Daoy (cell line): ENCODE measurements around the gene TELO2. TPM values are rescaled to one million over a fixed set of nuclear protein-coding genes. Genes with fewer than 3 reads are reported as not detected.
A peak's percentile ranks its signal among the peaks of the same experiment; 100 is the strongest.
"Not testable (repeated sequence)": the region's sequence is repeated elsewhere in the genome, so short reads cannot be mapped to it uniquely, and the experiment has no call there.

Experiments used
- DNase-seq: peaks from one replicate; pipeline ENCODE4 v3.0.0-alpha.2; 2015; ENCODE audit warnings: low read depth
- total RNA-seq: library from RNA; depleted of rRNA; stranded (reverse); fragments of >200 nt; shearing (Covaris generic); gene quantifications from 2 replicates; pipeline ENCODE4 v1.2.3, GENCODE V29; 2014

The TELO2 gene
- total RNA-seq, 1 experiment from 2014 or later, result 19.9 TPM

DNA sequence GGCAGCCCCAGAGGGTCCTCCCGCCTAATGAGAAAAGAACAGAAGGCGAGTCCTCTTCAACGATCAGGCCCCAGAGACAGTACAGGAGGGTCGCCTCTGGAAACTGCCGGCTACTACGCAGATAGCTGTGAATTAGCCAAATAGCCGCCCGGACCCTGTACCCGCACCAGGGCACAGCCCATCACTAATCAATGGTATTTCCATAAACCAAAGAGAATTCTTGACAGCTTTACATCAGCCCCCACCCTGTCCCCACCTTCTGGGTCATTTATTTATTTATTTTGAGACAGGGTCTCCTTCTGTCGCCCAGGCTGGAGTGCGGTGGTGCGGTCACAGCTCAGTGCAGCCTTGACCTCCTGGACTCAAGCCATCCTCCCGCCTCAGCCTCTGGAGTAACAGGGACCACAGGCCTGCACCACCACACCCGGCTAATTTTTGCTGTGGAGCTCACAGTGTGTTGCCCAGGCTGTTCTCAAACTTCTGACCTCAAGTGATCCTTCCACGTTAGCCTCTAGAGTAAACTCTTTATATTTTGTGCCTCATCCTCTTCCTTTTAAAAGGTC is 17.5 kb upstream of the TELO2 start:
- no peak for DNase-seq

DNA sequence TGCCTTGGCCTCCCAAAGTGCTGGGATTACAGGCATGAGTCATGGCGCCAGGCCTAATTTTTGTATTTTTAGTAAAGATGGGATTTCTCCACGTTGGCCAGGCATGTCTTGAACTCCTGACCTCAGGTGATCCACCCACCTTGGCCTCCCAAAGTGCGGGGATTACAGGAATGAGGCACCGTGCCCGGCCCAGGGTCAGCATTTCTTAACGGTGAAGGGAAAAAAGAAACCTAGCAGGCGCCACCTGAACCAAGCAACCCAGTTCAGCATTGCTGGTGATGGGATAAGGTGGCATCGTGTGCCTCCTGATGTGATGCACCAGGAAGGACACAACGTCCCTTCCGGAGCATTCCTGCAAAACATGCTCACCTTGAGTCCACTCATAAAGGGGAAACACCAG is 16.1 kb upstream of the TELO2 start:
- DNase-seq, result no peak

DNA sequence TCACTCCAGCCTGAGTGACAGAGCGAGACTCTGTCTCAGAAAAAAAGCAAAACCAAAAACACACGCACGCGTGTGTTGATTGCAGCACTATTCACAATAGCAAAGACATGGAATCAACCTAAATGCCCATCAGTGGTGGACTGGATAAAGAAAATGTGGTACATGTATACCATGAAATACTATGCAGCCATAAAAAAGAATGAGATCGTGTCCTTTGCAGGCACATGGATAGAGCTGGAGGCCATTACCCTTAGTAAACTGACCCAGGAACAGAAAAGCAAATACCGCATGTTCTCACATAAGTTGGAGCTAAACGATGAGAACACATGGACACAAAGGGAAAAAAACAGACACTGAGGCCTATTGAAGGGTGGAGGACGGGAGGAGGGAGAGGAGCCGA is 14.2 kb upstream of the TELO2 start:
- DNase-seq, result not testable (repeated sequence)

DNA sequence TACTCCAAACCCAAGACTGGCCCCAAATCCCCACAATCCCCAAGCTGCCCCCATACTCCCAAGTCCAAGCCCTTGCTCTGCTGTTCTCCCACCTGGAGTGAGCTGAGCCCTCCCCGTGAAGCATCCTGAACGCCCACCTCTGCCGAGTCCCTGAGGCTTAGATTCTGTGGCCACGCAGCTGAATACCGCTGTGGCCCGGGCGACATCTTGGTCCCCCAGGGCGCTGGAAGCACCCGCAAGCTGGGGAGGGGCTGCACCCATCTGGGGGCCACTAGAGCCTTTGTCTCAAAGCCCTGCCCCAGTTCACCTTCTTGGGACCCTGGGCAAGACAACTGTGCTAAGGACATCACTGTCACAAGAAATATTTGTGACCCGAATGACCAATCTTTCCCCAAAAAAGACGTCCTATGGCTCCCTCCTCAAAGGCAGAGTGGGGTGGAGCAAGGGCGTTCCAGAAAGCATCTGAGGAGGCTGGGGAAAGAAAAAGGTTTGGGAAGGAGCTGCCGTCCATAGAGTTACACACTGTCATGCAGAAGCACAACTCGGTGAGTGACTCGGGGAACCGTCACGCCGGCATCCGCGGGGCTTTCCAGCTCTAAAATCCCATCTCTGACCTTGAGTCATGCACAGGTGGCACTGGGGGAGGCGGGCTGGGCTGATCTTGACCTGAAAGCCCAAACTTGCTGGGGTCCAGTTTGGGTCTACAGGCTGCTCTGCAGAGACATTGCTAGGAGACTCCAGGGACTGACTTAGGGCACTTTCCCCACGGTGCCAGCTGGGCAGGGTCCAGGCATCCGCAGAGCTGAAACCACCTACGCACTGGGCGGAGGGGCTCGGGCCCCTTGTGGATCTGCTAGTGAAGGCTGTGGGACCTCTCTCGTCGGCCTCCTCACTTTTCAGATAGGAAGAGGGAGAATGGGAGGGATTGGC is 11.0 kb upstream of the TELO2 start:
- DNase-seq, result peak; percentile 88

DNA sequence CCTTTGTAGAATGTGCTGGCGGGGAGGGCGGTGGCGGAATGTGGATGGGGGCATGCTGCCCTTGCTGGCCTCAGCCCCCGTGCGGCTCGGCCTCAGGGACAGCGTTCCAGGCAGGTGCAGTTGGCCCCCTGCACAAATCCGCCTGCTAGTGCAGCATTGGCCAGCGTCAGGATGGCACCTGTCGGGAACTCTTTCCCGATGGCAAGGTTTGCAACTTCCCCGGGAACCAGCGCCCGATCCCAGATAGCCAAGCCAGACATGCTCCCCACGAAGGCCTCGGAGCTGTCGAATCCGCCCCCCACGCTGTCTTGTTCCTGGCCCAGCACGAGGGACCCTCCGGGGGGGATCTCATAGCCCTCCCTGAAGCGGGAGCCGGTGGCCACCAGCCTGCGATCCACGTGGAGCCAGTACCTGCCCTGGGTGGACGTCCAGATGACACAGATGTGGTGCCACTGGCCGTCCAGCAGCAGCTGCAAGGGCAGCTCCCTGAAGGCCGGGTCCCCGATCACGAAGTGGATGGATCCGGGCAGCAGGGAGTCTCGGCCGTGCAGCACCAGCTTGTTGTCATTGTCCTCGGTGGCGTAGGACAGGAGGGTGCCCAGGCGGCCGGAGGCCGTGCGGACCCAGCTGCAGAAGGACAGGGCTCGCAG is 7.2 kb upstream of the TELO2 start:
- no peak for DNase-seq

DNA sequence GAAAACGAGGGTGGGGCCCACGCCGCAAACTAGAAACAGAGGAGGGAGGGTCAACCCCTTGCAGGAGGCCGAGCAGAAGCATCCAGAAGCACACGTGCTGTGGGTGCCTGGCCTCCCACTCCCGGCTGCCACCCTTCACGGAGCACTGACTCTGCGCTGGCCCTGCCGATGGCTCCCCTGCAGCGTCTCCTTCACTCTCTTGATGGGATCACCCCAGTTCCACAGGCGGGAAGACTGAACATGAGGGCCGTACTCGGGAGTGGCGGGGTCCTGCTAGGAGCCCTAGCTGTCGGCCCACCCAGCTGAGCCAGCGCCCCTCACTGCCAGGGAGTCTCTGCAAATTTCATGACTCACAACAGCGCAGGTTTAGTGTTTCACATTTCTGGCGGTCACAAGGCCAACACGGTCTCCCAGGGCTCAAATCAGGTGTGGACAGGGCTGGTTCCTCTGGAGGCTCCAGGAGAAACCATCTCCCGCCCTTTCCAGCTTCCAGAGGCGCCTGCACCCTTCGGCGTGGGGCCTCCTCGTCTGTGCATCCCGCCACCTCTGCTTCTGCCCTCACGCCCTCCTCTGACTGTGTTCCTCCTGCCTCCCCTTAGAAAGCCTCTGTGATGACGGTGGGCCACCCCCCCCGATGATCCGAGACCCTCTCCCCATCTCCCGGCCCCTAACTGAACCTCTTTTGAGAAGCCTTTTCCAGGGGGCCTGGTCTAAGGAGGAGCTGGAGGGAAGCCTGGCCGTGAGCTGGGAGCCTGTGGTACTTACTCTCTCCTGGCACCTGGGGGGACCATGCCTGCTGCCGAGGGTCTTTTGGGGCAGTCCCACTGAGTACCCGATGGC is 6.4 kb upstream of the TELO2 start:
- no peak for DNase-seq

DNA sequence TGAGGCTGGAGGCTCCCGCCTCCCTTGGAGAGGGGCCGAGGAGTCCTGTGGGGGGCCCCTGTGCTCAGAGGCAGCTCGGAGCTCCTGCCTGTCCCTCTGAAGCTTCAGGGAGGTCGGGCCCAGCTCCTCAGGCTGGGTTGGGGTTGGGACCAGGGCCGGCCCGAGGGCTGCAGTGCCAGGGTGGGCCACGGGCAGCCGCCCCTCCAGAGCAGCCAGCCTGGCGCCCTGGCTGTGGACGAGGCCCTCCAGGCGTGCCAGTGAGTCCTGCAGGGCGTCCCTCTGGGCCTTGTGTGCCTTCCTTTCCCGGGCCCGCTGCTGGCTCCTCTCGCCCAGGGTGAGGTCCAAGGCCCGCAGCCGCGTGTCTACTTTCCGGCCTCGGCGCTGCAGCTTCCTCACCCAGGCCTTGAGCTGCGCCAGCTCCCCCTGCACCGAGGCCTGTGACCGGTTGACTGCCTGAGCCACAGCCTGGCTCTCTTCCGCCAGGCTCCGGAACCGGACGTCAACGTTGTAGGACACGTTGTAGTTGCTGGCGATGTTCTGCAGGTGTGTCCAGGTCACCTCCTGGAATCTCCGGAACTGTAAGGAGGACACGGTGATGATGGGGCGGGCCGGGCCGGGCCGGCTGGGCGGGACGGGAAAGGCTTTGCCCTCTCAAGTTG is 5.6 kb upstream of the TELO2 start:
- no peak for DNase-seq

DNA sequence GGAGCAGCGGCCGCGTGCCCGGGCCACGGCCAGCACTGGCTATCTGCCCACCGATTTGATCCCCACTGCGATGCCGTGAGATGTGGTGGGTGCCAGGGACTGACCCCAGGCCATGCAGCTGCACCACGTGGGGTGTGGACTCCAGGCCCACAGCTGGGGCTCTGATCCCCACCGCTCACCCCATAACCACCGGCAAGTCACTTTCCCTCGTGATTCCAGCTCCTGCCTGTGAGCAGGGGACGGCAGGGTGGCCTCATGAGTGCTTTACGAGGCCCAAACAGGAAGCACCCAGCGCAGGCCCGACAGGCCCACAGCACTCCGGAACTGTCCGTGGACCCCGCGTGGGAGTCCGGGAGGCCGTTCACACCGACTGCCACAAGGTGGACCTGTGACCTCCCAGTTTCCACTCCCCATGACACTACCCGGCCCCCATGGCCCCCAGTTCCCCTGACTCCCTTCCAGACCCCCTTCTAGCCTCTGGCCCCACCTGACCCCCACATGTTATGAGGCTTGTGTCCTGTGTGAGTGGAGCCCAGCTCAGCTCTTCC is 5.0 kb upstream of the TELO2 start:
- no peak for DNase-seq

DNA sequence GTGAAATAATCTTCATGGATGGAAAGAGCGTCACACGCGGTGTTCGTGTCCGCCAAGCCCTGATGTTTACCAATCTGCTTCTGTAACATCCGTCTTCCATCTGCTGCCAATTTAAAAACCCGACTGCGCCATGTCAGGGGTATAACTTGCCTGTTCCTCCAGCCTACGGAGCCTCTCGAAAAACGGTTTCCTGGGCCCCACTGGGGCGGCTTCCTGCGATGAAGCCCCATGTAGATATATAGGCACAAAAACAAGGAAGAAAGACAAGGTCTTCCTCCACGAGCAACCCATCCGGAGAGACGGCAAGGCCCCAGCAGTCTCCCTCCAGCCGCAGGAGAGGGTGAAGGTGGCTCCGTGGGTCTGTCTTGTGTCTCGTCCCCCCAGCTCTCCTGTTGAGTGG is 4.5 kb upstream of the TELO2 start, which contains the start of gene PTX4:
PTX4 (minus strand) TSS at position 326 of the 400 bp plus-strand sequence; CDS start at position 291, 35 bp downstream.
- no peak for DNase-seq

DNA sequence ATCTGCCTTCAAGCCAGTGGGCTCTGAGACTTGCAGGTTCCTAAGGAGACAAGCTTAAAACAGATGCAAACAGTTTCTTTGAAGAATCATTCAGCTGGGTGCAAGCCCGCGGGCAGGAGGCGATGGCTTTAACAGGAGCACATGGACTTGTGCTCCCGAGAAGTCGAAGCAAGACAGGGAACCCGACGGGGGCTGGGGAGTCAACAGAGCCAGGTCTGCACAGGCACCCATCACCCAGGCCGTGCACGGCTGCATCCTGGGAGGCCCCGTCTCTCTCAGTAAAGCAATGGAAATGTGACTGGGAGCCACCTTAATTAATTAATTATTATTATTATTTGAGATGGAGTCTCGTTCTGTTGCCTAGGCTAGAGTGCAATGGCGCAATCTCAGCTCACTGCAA is 4.1 kb upstream of the TELO2 start:
- no peak for DNase-seq

DNA sequence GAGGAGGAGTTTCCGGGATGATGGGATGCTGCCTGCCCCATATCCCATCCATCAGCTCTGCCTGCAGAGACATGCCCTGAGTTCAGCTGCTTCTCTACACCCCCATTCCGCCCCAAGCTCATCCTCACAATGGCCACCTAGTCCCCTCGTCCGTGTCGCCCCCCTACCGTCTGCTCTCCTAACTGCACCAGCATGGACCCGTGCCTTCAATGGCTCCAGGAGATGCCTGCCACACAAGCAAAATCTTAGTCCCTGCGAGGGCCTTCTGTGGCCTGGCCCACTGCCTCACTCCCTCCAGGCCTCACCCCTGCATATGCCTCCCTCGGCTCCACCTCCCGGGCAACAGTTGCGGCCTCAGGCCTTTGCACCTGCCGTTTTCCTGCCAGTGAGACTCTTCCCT is 1.8 kb upstream of the TELO2 start:
- no peak for DNase-seq

DNA sequence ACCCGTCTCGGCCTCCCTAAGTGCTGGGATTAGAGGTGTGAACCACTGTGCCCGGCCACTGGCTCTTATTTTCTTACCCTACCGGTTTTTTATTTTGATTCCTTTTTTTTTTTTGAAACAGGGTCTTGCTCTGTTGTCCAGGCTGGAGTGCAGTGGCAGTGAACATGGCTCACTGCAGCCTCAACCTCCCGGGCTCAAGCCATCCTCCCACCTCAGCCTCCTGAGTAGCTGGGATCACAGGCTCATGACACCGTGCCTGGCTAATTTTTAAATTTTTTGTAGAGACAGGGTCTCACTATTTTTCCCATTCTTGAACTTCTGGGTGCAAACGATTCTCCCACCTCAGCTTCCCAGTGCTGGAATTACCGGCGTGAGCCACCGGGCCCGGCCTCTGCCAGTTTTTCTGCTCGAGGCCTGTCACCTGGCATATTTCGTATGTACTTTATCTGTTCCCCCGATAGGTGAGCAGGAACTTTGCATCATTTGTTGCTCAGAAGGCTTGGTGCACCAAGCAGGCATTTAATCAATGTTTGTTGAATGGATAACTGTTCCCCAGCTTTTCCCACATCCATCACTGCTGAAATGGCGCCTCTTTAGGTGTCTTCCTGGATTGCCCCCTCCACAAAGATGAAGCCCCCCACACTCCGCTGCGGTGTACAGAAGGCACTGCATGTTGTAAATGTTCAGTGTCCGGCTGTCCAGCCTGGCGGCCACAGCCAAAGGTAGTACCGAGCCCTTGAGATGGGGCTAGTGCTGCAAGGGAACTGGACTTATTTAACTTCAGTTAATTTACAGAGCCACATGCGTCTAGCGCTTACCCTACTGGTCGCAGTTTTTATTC is 858 bp upstream of the TELO2 start:
- no peak for DNase-seq

DNA sequence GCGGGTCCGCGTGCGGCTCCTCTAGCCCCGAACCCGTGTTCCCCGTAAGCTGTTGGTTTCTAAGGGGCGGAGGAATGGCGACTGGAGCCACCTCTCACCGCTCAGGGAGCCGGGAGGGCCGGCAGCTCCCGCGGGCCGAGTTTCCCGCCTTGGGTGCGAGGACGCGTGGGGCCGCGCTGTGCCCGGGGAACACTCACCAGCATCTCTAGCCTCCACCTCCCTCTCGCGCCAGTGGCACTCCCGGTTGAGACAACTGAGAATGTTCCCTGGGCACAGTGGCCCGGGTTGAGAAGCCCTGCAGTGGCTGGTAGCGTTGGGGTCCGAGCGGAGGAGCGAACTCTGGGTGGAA is 560 bp downstream of the TELO2 start:
- DNase-seq, result no peak

DNA sequence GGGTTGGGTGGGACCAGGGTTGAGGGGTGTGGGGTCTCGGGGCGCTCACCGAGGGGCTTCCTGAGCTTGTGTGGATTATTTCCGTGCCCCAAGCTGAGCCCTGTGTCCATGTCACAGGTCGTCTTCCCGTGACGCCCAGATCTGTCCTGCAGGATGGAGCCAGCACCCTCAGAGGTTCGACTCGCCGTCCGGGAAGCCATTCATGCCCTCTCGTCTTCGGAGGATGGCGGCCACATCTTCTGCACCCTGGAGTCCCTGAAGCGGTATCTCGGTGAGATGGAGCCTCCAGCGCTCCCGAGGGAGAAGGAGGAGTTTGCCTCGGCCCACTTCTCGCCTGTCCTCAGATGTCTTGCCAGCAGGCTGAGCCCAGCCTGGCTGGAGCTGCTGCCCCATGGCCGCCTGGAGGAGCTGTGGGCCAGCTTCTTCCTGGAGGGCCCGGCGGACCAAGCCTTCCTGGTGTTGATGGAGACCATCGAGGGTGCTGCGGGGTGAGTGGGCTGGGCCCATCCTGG is 1.0 kb downstream of the TELO2 start:
- peak; percentile 66 for DNase-seq

DNA sequence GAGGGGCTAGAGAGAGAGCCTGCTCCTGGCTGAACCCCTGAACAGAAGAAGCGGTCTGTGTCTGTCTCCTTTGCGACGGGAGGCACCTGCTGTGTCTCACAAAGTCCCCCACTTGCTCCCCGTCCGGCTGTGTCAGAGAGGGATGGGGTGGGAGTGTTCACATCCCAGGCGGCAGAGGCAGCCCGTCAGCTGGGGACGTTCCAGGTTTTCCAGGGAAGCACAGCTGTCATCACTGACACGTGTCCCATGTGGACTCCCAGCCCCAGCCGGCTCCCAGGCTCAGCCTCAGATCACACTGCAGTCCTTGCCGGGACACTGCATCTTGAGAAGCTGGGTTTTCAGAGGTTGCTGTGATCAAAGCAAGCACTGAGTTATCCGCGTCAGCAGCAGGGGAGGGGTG is 1.6 kb downstream of the TELO2 start:
- no peak for DNase-seq

DNA sequence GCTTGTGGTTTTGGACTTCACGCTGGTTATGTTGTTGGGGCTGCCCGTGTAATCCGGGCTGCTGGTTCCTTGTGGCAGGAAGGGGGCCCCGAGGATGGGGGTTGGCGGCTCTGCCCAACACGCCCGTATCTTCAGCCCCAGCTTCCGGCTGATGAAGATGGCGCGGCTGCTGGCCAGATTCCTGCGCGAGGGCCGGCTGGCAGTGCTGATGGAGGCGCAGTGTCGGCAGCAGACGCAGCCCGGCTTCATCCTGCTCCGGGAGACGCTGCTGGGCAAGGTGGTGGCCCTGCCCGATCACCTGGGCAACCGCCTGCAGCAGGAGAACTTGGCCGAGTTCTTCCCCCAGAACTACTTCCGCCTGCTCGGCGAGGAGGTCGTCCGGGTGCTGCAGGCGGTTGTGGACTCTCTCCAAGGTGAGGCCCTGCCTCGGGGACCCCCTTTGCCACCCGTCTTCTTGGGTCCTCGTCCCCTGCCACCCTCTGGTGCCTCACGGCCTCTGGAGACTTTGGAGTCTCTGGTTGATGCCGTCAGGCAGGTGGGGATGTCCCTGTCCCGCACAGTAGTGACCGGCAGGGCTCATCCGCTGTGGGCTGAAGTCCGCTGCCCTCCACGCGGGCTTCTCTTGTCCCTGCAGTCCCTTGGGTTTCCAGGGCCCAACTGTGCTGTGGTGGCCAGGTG is 2.2 kb downstream of the TELO2 start:
- no peak for DNase-seq

DNA sequence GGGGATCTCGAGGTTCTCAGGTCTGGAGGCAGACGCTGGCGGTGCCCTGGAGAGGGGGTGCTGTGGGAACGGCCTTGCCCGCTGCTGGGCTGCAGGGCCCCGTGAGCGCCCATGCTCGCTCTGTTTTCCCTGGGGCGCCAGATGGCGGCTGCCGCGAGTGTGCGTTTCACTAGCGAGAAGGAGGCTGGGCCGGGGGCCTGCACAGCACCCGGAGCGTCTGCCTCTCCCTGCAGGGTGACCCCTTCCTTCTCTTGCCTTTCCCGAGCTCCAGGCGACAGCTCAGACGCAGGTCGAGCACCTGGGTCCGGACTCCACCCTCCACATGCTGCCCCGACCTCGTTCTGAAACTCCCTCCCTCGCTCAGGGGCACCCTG is 2.7 kb downstream of the TELO2 start:
- DNase-seq, result no peak

DNA sequence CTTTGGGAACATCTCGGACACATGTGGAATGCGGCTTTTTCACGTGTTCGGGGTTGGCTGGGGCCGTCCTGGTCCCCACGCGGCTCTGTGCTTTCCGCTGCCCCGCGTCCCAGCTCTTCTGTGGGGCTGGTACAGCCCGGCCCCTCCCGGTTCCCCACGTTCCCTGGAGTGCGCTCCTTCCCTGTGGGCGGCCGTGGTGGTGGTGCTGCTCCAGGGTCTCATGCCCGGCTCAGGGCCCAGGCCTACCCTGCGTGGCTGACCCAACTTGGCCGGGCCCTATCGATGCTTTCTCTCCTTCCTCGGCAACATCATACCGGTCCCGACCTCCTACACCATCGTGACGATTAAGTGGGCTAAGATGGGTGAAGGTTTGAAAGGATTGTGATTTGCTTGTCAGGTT is 3.3 kb downstream of the TELO2 start:
- no peak for DNase-seq

DNA sequence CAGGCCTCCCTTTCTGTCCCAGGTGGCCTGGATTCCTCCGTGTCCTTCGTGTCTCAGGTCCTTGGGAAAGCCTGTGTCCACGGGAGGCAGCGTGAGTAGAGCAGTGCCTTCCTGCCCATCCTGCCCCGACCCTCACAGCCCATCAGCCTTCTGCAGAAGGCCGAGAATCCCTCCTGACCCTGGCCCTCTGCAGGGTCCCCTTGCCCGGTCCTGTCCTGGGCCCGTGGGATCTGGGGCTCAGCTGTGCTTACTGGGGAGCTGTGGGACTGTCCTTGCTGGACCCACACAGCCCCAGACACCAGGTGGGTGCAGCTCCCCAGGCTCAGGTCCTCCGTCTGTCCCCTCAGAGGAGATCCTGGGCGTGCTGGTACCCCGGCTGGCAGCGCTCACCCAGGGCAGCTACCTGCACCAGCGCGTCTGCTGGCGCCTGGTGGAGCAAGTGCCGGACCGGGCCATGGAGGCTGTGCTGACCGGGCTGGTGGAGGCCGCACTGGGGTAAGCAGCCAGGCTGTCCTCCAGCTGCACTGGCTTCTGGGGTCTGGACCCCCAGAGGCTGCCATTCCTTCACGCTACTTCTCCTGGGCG is 3.9 kb downstream of the TELO2 start:
- no peak for DNase-seq
